Omental fat pad (tissue), 4 donors: ENCODE data around the gene PPM1A. TPM values are rescaled to one million over a fixed set of nuclear protein-coding genes. Genes with fewer than 3 reads are reported as not detected.

Source experiments
- ATAC-seq: fragments of 150-250 bp; one replicate; pipeline ENCODE4 v1.9.1; 2016; ENCODE audit warnings: mild to moderate bottlenecking, moderate library complexity; ENCODE audit not compliant: low FRiP score
- DNase-seq: peaks from one replicate; pipeline ENCODE4 v3.0.0-alpha.2; 2019; ENCODE audit warnings: low spot score
- total RNA-seq, 4 donors: library from RNA; depleted of rRNA; stranded (reverse); fragments of >200 nt; gene quantifications; one replicate each; pipeline ENCODE4 v1.1.0, GENCODE V29; 2016
- TF ChIP-seq, protein P1 (sequence below), 3 donors: fragments of 450-650 bp; IDR thresholded peaks; one replicate each; pipeline ENCODE4 v1.5.1; 2016 to 2017; ENCODE audit warnings: antibody characterized with exemption in 3 of 3, mild to moderate bottlenecking in 3 of 3, moderate library complexity in 2 of 3

The PPM1A gene
- total RNA-seq, 4 donors from 2014 or later, result 37.2 to 53.8 (median 38.9) TPM

DNA sequence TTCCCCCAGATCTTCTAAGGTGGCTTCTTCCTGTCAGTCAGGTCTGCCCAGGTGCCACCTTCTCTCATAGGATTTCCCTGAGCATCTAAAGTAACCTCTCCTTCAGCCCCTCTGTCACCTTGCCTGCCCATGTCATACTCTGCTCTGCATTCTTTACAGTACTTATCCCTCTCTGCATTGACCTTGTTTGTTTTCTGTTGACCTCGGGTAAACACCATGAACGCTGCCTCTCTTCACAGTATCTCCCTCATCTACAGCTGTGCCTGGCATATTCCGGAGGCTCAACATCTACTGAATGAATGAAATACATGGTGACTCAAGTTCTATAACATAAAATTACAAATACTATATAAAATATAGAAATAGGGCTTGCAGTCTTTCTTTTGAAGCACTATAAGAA lies 10.1 kb upstream of the PPM1A start:
- TF ChIP-seq, protein P1, sequence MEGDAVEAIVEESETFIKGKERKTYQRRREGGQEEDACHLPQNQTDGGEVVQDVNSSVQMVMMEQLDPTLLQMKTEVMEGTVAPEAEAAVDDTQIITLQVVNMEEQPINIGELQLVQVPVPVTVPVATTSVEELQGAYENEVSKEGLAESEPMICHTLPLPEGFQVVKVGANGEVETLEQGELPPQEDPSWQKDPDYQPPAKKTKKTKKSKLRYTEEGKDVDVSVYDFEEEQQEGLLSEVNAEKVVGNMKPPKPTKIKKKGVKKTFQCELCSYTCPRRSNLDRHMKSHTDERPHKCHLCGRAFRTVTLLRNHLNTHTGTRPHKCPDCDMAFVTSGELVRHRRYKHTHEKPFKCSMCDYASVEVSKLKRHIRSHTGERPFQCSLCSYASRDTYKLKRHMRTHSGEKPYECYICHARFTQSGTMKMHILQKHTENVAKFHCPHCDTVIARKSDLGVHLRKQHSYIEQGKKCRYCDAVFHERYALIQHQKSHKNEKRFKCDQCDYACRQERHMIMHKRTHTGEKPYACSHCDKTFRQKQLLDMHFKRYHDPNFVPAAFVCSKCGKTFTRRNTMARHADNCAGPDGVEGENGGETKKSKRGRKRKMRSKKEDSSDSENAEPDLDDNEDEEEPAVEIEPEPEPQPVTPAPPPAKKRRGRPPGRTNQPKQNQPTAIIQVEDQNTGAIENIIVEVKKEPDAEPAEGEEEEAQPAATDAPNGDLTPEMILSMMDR (IDR thresholded peaks at IDR 0.05), result no peak
- ATAC-seq, result no peak
- DNase-seq, result no peak

DNA sequence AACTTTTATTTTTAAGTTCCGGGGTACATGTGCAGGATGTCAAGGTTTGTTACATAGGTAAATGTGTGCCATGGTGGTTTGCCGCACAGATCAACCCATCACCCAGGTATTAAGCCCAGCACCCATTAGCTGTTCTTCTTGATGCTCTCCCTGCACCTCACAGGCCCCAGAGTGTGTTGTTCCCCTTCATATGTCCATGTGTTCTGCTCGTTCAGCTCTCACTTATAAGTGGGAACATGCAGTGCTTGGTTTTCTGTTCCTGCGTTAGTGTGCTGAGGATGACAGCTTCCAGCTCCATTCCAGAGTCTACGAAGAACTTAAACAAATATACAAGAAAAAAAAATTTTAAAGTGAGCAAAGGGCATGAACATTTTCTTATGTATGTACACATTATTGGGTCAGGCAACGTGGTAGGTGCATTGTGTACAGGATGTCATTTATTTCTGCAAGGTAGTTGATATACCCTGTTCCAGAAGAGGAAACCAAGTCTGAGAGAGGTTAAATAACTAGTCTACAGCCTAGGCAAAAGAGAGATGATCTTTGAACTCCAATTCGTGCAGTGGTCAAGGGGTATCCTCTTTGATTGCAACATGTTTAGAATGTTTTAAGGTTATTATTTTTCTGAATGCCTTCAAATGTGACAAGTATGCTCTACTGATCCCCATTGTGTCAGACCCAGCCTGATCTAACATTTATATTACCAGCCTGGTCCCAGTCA lies 8.7 kb upstream of the PPM1A start:
- DNase-seq, result no peak
- ATAC-seq, result no peak
- TF ChIP-seq, protein P1 (IDR thresholded peaks at IDR 0.05), result no peak

DNA sequence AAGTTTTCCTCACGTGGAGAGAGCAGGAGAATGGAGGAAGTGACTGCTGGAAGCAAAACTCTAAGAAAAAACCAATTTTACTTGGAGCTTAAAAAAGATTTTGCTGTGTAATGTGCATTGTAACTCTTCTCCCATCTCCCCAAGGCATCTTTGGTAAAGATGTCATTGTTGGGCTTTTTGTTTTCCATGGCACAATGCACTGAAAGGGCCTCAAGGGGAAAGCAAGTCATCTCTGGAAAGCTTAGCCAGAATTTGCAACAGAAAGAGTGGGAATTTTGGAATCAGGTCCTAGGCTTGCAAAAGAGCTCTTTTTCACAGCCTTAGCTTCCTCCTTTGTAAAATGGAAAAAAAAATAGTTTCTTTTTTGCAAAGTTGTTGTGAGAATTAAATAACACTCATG lies 7.9 kb upstream of the PPM1A start:
- TF ChIP-seq, protein P1 (IDR thresholded peaks at IDR 0.05), result no peak
- no peak for DNase-seq
- no peak for ATAC-seq

DNA sequence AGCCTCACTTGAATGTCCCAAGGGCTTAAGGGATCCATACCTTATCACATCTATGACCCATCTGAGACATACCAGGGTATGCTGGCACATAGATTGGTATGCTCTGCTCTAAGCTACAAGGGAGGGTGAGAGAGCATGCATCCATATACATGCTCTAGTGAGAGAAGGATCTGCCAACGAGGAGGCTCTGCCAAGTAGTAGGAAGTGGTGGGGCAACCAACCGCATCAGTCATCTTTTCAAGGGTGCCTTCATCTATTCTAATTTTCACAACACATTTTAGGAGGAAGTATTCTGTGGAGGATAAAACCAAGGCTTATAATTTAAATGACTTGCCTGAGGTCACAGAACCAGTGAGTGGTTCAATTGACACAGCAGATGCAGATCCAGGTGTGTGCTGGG lies 6.6 kb upstream of the PPM1A start:
- no peak for DNase-seq
- TF ChIP-seq, protein P1 (IDR thresholded peaks at IDR 0.05), result no peak
- ATAC-seq, result no peak

DNA sequence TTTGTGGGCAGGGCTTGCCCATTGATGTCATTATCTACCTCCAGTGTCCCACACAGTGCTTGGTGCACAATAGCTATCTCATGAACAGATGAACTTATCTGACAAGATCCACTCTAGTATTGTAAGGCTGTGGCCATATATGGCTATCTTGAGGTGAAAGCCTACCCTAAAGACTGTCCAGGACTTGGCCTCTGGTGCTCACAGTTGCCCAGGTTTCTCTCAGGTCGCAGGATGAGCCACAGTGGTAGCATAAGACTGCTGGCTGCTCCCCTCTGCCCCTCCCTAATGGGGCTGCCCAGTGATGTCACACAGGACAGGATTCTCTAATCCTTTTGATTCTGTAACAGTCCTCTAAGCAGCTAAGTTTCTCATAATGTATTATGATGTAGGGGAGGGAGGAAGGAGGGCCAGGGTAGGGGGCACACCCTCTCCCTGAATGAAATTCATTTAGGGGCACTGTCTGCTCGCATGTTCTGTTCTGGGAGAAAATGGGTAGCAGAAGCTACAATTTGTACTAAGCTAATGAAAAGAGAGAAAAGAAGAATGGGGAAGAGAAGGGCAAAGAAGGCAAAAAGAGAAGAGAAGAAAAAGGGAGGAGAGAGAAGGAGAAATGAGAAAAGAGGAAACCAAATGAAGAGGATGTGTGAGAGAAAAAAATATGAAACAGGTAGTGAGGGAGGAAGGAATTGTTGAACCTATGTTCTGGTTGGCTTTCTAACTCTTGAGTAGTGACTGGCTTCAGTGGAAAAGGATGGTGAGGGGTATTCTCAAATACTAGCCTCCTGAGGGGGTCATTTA lies 3.4 kb upstream of the PPM1A start:
- DNase-seq, result no peak
- no peak for ATAC-seq
- TF ChIP-seq, protein P1 (IDR thresholded peaks at IDR 0.05), result no peak

DNA sequence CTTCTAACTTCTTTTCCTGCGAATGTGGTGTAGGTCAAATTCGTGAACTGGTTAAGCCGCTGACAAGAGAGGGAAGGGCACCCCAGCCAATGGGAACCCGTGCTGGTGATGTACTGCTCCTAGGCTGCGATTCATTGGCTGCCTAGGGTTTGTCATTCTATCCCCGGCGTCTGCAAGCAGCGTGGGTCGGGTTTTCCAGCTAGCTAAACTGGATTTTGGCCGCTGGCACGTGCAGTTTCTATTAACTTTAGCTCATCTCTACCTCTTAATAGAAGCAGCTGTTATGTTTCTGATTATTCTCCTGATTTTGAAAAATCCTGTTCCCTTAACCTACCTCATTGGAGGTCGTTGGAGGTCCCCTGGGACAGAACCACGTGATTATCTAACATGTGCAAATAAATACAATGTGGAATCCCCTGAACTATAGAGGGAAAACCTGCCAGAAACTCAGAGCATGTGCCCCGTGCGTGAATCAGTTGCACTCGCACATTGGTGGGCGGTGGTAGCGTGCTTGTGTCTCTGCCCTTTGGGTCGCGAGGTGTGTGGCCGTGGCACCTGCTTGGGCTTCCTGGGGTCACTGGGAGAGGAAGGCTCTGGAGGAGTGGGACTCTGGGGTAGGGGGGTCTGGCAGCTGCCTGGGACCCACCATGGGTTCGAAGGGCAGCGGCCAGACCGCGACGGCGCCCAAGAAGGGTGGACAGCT lies 876 bp upstream of the PPM1A start:
- TF ChIP-seq, protein P1 (IDR thresholded peaks at IDR 0.05), result no peak
- DNase-seq, result peak; percentile 71
- peak; percentile 81 for ATAC-seq
